Measurements from ENCODE around the gene CFAP57.

Gene CFAP57

GRCh38 chr1:43302721-43303470 is 130.8 kb downstream of the CFAP57 start:
- DNase-seq: no peak

- no peak for DNase-seq
Measured at GRCh38 chr1:43303471-43304313, 131.6 kb downstream of the CFAP57 start.

All from NCI-H774 (cell line).